OCI-M2 (cell line): ENCODE results near the gene FMN2.

Experiments used
- DNase-seq: peaks from one replicate; lab custom pipeline; 2025; ENCODE audit not compliant: unreplicated experiment; lab: John Stamatoyannopoulos, UW

Gene FMN2

GRCh38 chr1:240515505-240515904 lies 423.8 kb downstream of the FMN2 start:
- no peak for DNase-seq

GRCh38 chr1:240516069-240516468 lies 424.4 kb downstream of the FMN2 start:
- no peak for DNase-seq

GRCh38 chr1:240517891-240518290 lies 426.2 kb downstream of the FMN2 start:
- DNase-seq: no peak

GRCh38 chr1:240522122-240522822 lies 430.6 kb downstream of the FMN2 start:
- no peak for DNase-seq

- no peak for DNase-seq
Measured at GRCh38 chr1:240524356-240525069, 432.8 kb downstream of the FMN2 start.
